Measurements from ENCODE around the gene KHNYN. TPM values are rescaled to one million over a fixed set of nuclear protein-coding genes. Genes with fewer than 3 reads are reported as not detected.
"Not testable (repeated sequence)": the region's sequence is repeated elsewhere in the genome, so short reads cannot be mapped to it uniquely, and the experiment has no call there.

The KHNYN gene
- total and polyA plus RNA-seq, 12 donors, result 18.5 to 76.9 (median 45.1) TPM

- no peak overlapping the region for H3K27ac ChIP-seq
- 42 to 67% (median 58%) methylated on average over 17 to 23 of the region's 23 CpGs for WGBS, 4 donors
- peak in 1 of 7 donors; percentile 13 for DNase-seq
- intact Hi-C loops (cut with DNase I), result no loop called here
- TF ChIP-seq POLR2A (IDR thresholded peaks at IDR 0.05), result no peak
- TF ChIP-seq, protein P1, sequence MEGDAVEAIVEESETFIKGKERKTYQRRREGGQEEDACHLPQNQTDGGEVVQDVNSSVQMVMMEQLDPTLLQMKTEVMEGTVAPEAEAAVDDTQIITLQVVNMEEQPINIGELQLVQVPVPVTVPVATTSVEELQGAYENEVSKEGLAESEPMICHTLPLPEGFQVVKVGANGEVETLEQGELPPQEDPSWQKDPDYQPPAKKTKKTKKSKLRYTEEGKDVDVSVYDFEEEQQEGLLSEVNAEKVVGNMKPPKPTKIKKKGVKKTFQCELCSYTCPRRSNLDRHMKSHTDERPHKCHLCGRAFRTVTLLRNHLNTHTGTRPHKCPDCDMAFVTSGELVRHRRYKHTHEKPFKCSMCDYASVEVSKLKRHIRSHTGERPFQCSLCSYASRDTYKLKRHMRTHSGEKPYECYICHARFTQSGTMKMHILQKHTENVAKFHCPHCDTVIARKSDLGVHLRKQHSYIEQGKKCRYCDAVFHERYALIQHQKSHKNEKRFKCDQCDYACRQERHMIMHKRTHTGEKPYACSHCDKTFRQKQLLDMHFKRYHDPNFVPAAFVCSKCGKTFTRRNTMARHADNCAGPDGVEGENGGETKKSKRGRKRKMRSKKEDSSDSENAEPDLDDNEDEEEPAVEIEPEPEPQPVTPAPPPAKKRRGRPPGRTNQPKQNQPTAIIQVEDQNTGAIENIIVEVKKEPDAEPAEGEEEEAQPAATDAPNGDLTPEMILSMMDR (IDR thresholded peaks at IDR 0.05), result peak in 4 of 6 experiments; percentile 26 to 39 (median 32)
- H3K27me3 ChIP-seq, result no peaks in the 10 kb centered on the region
- H3K9me3 ChIP-seq (replicated peaks in 1 of 3), result no peaks in the 10 kb centered on the region
- no peaks in the 10 kb centered on the region for H3K4me1 ChIP-seq (replicated peaks in 1 of 2)
- H3K36me3 ChIP-seq (replicated peaks in 1 of 2), result no peaks in the 10 kb centered on the region
- H3K4me3 ChIP-seq, result no peak overlapping the region
Measured at GRCh38 chr14:24481622-24482324, 52.0 kb downstream of the KHNYN start.

GRCh38 chr14:24482699-24483303 lies 53.0 kb downstream of the KHNYN start:
- intact Hi-C loops (cut with DNase I); H3K36me3 ChIP-seq (replicated peaks in 1 of 2); H3K27me3 ChIP-seq; H3K4me3 ChIP-seq; H3K27ac ChIP-seq; H3K9me3 ChIP-seq (replicated peaks in 1 of 3); DNase-seq; H3K4me1 ChIP-seq (replicated peaks in 1 of 2): not testable (repeated sequence)
- 48 to 70% (median 60%) methylated on average over 2 of the region's 2 CpGs for WGBS, 4 donors

DNA sequence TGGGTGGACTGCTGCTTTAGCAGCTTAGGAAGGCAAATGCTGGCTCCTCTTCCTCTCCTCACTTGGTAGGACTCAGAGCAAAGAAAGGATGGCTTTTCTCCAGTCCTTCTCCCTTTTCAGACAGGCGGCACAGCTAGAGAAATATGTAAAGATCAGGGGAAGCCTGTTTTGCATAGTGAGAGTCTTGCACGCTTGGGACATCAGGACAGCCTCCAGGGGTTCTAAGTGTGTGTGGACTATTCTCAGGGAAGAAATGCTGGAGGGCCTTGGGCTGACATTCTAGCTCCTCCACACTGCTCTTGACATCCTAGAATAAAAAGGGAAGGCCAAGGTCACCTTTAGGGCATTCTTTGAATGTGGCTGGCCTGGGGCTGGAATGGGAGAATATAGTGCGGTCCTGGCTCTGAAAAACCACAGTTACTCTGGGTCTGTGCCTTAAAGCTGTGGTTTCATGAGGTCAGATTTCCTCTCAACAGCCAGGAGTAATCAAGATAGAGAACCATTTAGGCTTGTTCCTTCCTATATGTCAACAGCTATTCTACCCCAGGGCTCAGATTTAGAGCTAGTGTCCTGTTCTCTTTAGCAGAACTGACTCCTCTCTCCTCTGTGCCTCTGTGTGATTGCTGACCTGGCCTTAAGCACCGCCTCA lies 54.0 kb downstream of the KHNYN start:
- H3K27ac ChIP-seq, result no peak overlapping the region
- no peaks in the 10 kb centered on the region for H3K4me1 ChIP-seq (replicated peaks in 1 of 2)
- no peaks in the 10 kb centered on the region for H3K36me3 ChIP-seq (replicated peaks in 1 of 2)
- intact Hi-C loops (cut with DNase I), result no loop called here
- no peak for DNase-seq
- no peak for TF ChIP-seq POLR2A (IDR thresholded peaks at IDR 0.05)
- no peaks in the 10 kb centered on the region for H3K27me3 ChIP-seq
- no peaks in the 10 kb centered on the region for H3K9me3 ChIP-seq (replicated peaks in 1 of 3)
- 53 to 65% (median 57%) methylated on average over 4 of the region's 4 CpGs for WGBS, 4 donors
- H3K4me3 ChIP-seq, result no peak overlapping the region

Other genes with a start within 250 kb of the KHNYN start
- 10 to 100 TPM; 29.7 to 84.9 (median 45.4) TPM for gene IPO4, start 241.1 kb upstream of the KHNYN start, total RNA-seq
- 10 to 100 TPM; 19.1 to 43.2 (median 23.8) TPM for gene IPO4, start 241.1 kb upstream of the KHNYN start, polyA plus RNA-seq
- gene TM9SF1, start 234.5 kb upstream of the KHNYN start, total RNA-seq, result 100 to 1,000 TPM in 2 of 9 donors, 10 to 100 TPM in 7; 60.0 to 123 (median 90.4) TPM
- 10 to 100 TPM; 43.7 to 67.2 (median 56.1) TPM for gene TM9SF1, start 234.5 kb upstream of the KHNYN start, polyA plus RNA-seq
- under 1 TPM in 1 of 9 donors, not detected in 8; 0.46 TPM for gene TSSK4, start 224.3 kb upstream of the KHNYN start, total RNA-seq
- gene TSSK4, start 224.3 kb upstream of the KHNYN start, polyA plus RNA-seq, result under 1 TPM in 1 of 3 donors, not detected in 2; 0.07 TPM
- gene CHMP4A, start 216.5 kb upstream of the KHNYN start, total RNA-seq, result 10 to 100 TPM; 32.9 to 68.6 (median 56.5) TPM
- gene CHMP4A, start 216.5 kb upstream of the KHNYN start, polyA plus RNA-seq, result 100 to 1,000 TPM in 2 of 3 donors, 10 to 100 TPM in 1; 71.1 to 118 (median 104) TPM
- 10 to 100 TPM; 20.3 to 53.7 (median 28.6) TPM for gene MDP1, start 213.9 kb upstream of the KHNYN start, total RNA-seq
- 10 to 100 TPM; 32.2 to 40.2 (median 39.4) TPM for gene MDP1, start 213.9 kb upstream of the KHNYN start, polyA plus RNA-seq
- gene NEDD8, start 197.6 kb upstream of the KHNYN start, total RNA-seq, result 100 to 1,000 TPM; 154 to 454 (median 216) TPM
- gene NEDD8, start 197.6 kb upstream of the KHNYN start, polyA plus RNA-seq, result 100 to 1,000 TPM; 136 to 448 (median 215) TPM
- gene GMPR2, start 197.0 kb upstream of the KHNYN start, total RNA-seq, result 100 to 1,000 TPM in 8 of 9 donors, 10 to 100 TPM in 1; 92.5 to 188 (median 131) TPM
- gene GMPR2, start 197.0 kb upstream of the KHNYN start, polyA plus RNA-seq, result 100 to 1,000 TPM in 1 of 3 donors, 10 to 100 TPM in 2; 70.6 to 103 (median 98.0) TPM
- 100 to 1,000 TPM in 5 of 9 donors, 10 to 100 TPM in 4; 76.3 to 216 (median 101) TPM for gene TINF2, start 187.3 kb upstream of the KHNYN start, total RNA-seq
- gene TINF2, start 187.3 kb upstream of the KHNYN start, polyA plus RNA-seq, result 100 to 1,000 TPM in 2 of 3 donors, 10 to 100 TPM in 1; 57.8 to 179 (median 103) TPM
- gene TGM1, start 166.8 kb upstream of the KHNYN start, total RNA-seq, result 1 to 10 TPM in 3 of 9 donors, under 1 TPM in 5, not detected in 1; 0.28 to 1.4 (median 0.88) TPM
- 1 to 10 TPM in 2 of 3 donors, under 1 TPM in 1; 0.44 to 2.7 (median 2.2) TPM for gene TGM1, start 166.8 kb upstream of the KHNYN start, polyA plus RNA-seq
- 10 to 100 TPM; 26.0 to 40.0 (median 32.3) TPM for gene RABGGTA, start 158.4 kb upstream of the KHNYN start, total RNA-seq
- 100 to 1,000 TPM in 1 of 3 donors, 10 to 100 TPM in 2; 15.7 to 124 (median 90.7) TPM for gene RABGGTA, start 158.4 kb upstream of the KHNYN start, polyA plus RNA-seq
- 10 to 100 TPM; 11.4 to 68.1 (median 36.1) TPM for gene DHRS1, start 130.2 kb upstream of the KHNYN start, total RNA-seq
- 10 to 100 TPM; 19.8 to 38.7 (median 37.6) TPM for gene DHRS1, start 130.2 kb upstream of the KHNYN start, polyA plus RNA-seq
- 10 to 100 TPM in 8 of 9 donors, 1 to 10 TPM in 1; 9.2 to 28.2 (median 18.2) TPM for gene NOP9, start 130.1 kb upstream of the KHNYN start, total RNA-seq
- gene NOP9, start 130.1 kb upstream of the KHNYN start, polyA plus RNA-seq, result 10 to 100 TPM in 2 of 3 donors, 1 to 10 TPM in 1; 9.1 to 21.1 (median 16.8) TPM
- 10 to 100 TPM; 16.4 to 80.3 (median 40.5) TPM for gene CIDEB, start 122.0 kb upstream of the KHNYN start, total RNA-seq
- gene CIDEB, start 122.0 kb upstream of the KHNYN start, polyA plus RNA-seq, result 10 to 100 TPM; 17.5 to 73.7 (median 37.4) TPM
- gene LTB4R2, start 119.8 kb upstream of the KHNYN start, total RNA-seq, result 10 to 100 TPM in 2 of 9 donors, 1 to 10 TPM in 6, under 1 TPM in 1; 0.42 to 11.1 (median 4.2) TPM
- 1 to 10 TPM in 2 of 3 donors, under 1 TPM in 1; 0.57 to 2.7 (median 1.8) TPM for gene LTB4R2, start 119.8 kb upstream of the KHNYN start, polyA plus RNA-seq
- gene LTB4R, start 118.5 kb upstream of the KHNYN start, total RNA-seq, result 10 to 100 TPM in 5 of 9 donors, 1 to 10 TPM in 4; 1.4 to 21.0 (median 11.0) TPM
- 10 to 100 TPM in 2 of 3 donors, 1 to 10 TPM in 1; 9.4 to 30.2 (median 17.5) TPM for gene LTB4R, start 118.5 kb upstream of the KHNYN start, polyA plus RNA-seq
- 10 to 100 TPM in 5 of 9 donors, 1 to 10 TPM in 4; 3.9 to 34.0 (median 12.5) TPM for gene ADCY4, start 94.9 kb upstream of the KHNYN start, total RNA-seq
- 10 to 100 TPM in 2 of 3 donors, 1 to 10 TPM in 1; 4.5 to 70.1 (median 45.8) TPM for gene ADCY4, start 94.9 kb upstream of the KHNYN start, polyA plus RNA-seq
- gene RIPK3, start 90.0 kb upstream of the KHNYN start, total RNA-seq, result 10 to 100 TPM in 1 of 9 donors, 1 to 10 TPM in 6, under 1 TPM in 2; 0.50 to 10.4 (median 3.6) TPM
- 1 to 10 TPM; 1.5 to 8.0 (median 4.6) TPM for gene RIPK3, start 90.0 kb upstream of the KHNYN start, polyA plus RNA-seq
- gene NFATC4, start 61.8 kb upstream of the KHNYN start, total RNA-seq, result 100 to 1,000 TPM in 2 of 9 donors, 10 to 100 TPM in 7; 17.0 to 164 (median 48.2) TPM
- gene NFATC4, start 61.8 kb upstream of the KHNYN start, polyA plus RNA-seq, result 100 to 1,000 TPM in 2 of 3 donors, 10 to 100 TPM in 1; 11.8 to 505 (median 390) TPM
- gene NYNRIN, start 31.0 kb upstream of the KHNYN start, total RNA-seq, result 10 to 100 TPM in 1 of 9 donors, 1 to 10 TPM in 8; 6.0 to 11.0 (median 7.0) TPM
- 1 to 10 TPM; 2.2 to 6.1 (median 3.4) TPM for gene NYNRIN, start 31.0 kb upstream of the KHNYN start, polyA plus RNA-seq
- 10 to 100 TPM in 4 of 9 donors, 1 to 10 TPM in 5; 5.0 to 43.6 (median 10.0) TPM for gene CBLN3, start 286 bp upstream of the KHNYN start, total RNA-seq
- 10 to 100 TPM in 2 of 3 donors, 1 to 10 TPM in 1; 3.9 to 35.7 (median 21.3) TPM for gene CBLN3, start 286 bp upstream of the KHNYN start, polyA plus RNA-seq
- gene SDR39U1, start 12.8 kb downstream of the KHNYN start, total RNA-seq, result 100 to 1,000 TPM in 1 of 9 donors, 10 to 100 TPM in 8; 35.0 to 100 (median 74.4) TPM
- 100 to 1,000 TPM in 2 of 3 donors, 10 to 100 TPM in 1; 50.4 to 218 (median 162) TPM for gene SDR39U1, start 12.8 kb downstream of the KHNYN start, polyA plus RNA-seq
- gene CMA1, start 78.3 kb downstream of the KHNYN start, total RNA-seq, result not detected
- not detected for gene CMA1, start 78.3 kb downstream of the KHNYN start, polyA plus RNA-seq
- under 1 TPM in 4 of 9 donors, not detected in 5; 0.32 to 0.55 (median 0.39) TPM for gene CTSG, start 146.3 kb downstream of the KHNYN start, total RNA-seq
- gene CTSG, start 146.3 kb downstream of the KHNYN start, polyA plus RNA-seq, result under 1 TPM in 1 of 3 donors, not detected in 2; 0.13 TPM
- 1 to 10 TPM in 3 of 9 donors, under 1 TPM in 2, not detected in 4; 0.48 to 5.1 (median 1.0) TPM for gene GZMH, start 179.7 kb downstream of the KHNYN start, total RNA-seq
- gene GZMH, start 179.7 kb downstream of the KHNYN start, polyA plus RNA-seq, result 1 to 10 TPM; 1.1 to 6.5 (median 2.7) TPM
- gene GZMB, start 204.2 kb downstream of the KHNYN start, total RNA-seq, result 1 to 10 TPM in 4 of 9 donors, under 1 TPM in 3, not detected in 2; 0.39 to 2.9 (median 1.1) TPM
- 1 to 10 TPM; 1.2 to 5.6 (median 2.1) TPM for gene GZMB, start 204.2 kb downstream of the KHNYN start, polyA plus RNA-seq